Spleen (tissue), 11 donors: Measurements from ENCODE around the gene PPM1H. TPM values are rescaled to one million over a fixed set of nuclear protein-coding genes. Genes with fewer than 3 reads are reported as not detected.

Experiments
- DNase-seq: peaks from one replicate; pipeline ENCODE4 v3.0.0-alpha.2; 2020
- H3K27ac ChIP-seq, 8 donors: fragments of 200-600 bp; sonication (generic) in 7 of 8; 1 replicate in 4 of 8; 2 replicates in 4 of 8; pipeline versions ENCODE4 v1.5.0 to v1.8.0; 2016 to 2021; ENCODE audit warnings: inconsistent platforms in 4 of 8, mild to moderate bottlenecking in 4 of 8, moderate library complexity in 1 of 8
- H3K27me3 ChIP-seq, 7 donors: fragments of 200-600 bp; sonication (generic) in 6 of 7; replicated peaks in 1 of 7; 1 replicate in 4 of 7; 2 replicates in 3 of 7; pipeline versions ENCODE4 v1.5.0 to v1.8.0; 2016 to 2021; ENCODE audit warnings: inconsistent platforms in 3 of 7, mild to moderate bottlenecking in 1 of 7
- H3K36me3 ChIP-seq, 6 donors: fragments of 200-600 bp; sonication (generic) in 5 of 6; 1 replicate in 4 of 6; 2 replicates in 2 of 6; pipeline versions ENCODE4 v1.5.0 to v1.8.0; 2016 to 2021; ENCODE audit warnings: inconsistent platforms in 2 of 6
- H3K4me1 ChIP-seq, 6 donors: fragments of 200-600 bp; sonication (generic) in 5 of 6; 1 replicate in 3 of 6; 2 replicates in 3 of 6; pipeline versions ENCODE4 v1.5.0 to v1.8.0; 2016 to 2021; ENCODE audit warnings: inconsistent platforms in 3 of 6
- H3K4me3 ChIP-seq, 8 donors: fragments of 200-600 bp; sonication (generic) in 7 of 8; 1 replicate in 4 of 8; 2 replicates in 4 of 8; pipeline versions ENCODE4 v1.5.0 to v1.8.0; 2016 to 2021; ENCODE audit warnings: inconsistent platforms in 4 of 8, mild to moderate bottlenecking in 4 of 8, moderate library complexity in 2 of 8
- H3K9me3 ChIP-seq, 8 donors: fragments of 200-600 bp; sonication (generic) in 7 of 8; 1 replicate in 4 of 8; 2 replicates in 4 of 8; pipeline versions ENCODE4 v1.5.0 to v1.8.0; 2016 to 2021; ENCODE audit warnings: inconsistent platforms in 4 of 8
- CTCF ChIP-seq, 11 experiments: fragments of 200-600 bp in 7 of 11; fragments of 450-650 bp in 4 of 11; sonication (generic) in 4 of 11; IDR thresholded peaks in 8 of 11; conservative IDR thresholded peaks in 3 of 11; 1 replicate in 7 of 11; 2 replicates in 4 of 11; pipeline versions ENCODE4 v1.4.0 to v1.8.0; 2016 to 2021; ENCODE audit warnings: antibody characterized with exemption in 11 of 11, inconsistent platforms in 4 of 11, mild to moderate bottlenecking in 1 of 11
- POLR2A ChIP-seq, 3 donors: fragments of 450-650 bp; IDR thresholded peaks; one replicate each; pipeline ENCODE4 v1.5.1; 2017; ENCODE audit warnings: antibody characterized with exemption in 3 of 3, mild to moderate bottlenecking in 1 of 3
- POLR2AphosphoS5 ChIP-seq, 3 donors: sonication (generic); formaldehyde crosslinking; IDR thresholded peaks; one replicate each; pipeline ENCODE4 v1.5.1; 2017; ENCODE audit warnings: antibody characterized with exemption in 3 of 3
- WGBS, 5 donors: extraction: QIAGEN DNeasy Blood & Tissue Kit in 3 of 5; methylation state at CpG; one replicate each; pipeline versions ENCODE4 v1.1.5 to v1.1.7; 2013 to 2018; 5-methylcytosine and 5-hydroxymethylcytosine counted together
- intact Hi-C: fragments of 100-400 bp; cut with DNase I; formaldehyde crosslinking; loops from one replicate; pipeline ENCODE4 v1.15.0; 2023; ENCODE audit warnings: low total_unique reads
- polyA plus RNA-seq, 3 donors: library from polyadenylated mRNA; stranded (reverse); fragments of 200-250 nt; gene quantifications; one replicate each; pipeline ENCODE4 v1.2.1, GENCODE V29; 2013
- total RNA-seq, 7 donors: library from RNA; depleted of rRNA in 3 of 7; stranded (reverse); fragments of >200 nt in 3 of 7; fragmentation: NEBNext Ultra II Directional in 4 of 7; extraction: Animal tissue kit (Norgen Biotek cat#: 25700) in 4 of 7; gene quantifications; one replicate each; pipeline versions ENCODE4 v1.1.0 to v1.2.1, GENCODE V29; 2016 to 2021
- donor health status: healthy with polysubstance abuse.
- donor health status: DM: no; HTN: no; CAD: no; lungs with moderate emphysema.
- donor health status: DM: no; HTN: no; CAD: no.
- donor health status: Bipolar disorder and iron deficiency.
- donor health status: healthy.
- donor health status: DM: no; HTN: no; CAD: no.
- donor health status: DM: yes; HTN: yes; CAD: no.

The PPM1H gene
- total and polyA plus RNA-seq, 10 donors: 0.17 to 3.9 (median 1.9) TPM

GRCh38 chr12:62627181-62627580, 307.8 kb downstream of the PPM1H start:
- intact Hi-C loops: no loop called here
- Histone ChIP-seq H3K4me3 (no peak overlapping the region), H3K9me3 (no peaks in the 10 kb centered on the region), H3K27me3 (peaks cover 0 to 37% (median 15%) of the 10 kb centered on the region in 7 donors), H3K36me3 (no peaks in the 10 kb centered on the region), H3K27ac (no peak overlapping the region), H3K4me1 (peaks cover 3 to 18% (median 12%) of the 10 kb centered on the region in 6 donors)
- no peak for TF ChIP-seq POLR2AphosphoS5 (IDR thresholded peaks at IDR 0.05)
- no peak for TF ChIP-seq CTCF (IDR thresholded peaks at IDR 0.05 in 8 of 11, conservative IDR thresholded peaks at IDR 0.05 in 3 of 11)
- no peak for TF ChIP-seq POLR2A (IDR thresholded peaks at IDR 0.05)
- no peak for DNase-seq
- WGBS, 5 donors: 66 to 94% (median 81%) methylated on average over 2 of the region's 2 CpGs

- DNase-seq: no peak
- Histone ChIP-seq H3K4me3 (no peak overlapping the region), H3K9me3 (no peaks in the 10 kb centered on the region), H3K4me1 (peaks cover 0 to 5% (median 0%) of the 10 kb centered on the region in 6 donors), H3K36me3 (no peaks in the 10 kb centered on the region), H3K27me3 (peaks cover 0 to 18% (median 0%) of the 10 kb centered on the region in 7 donors), H3K27ac (no peak overlapping the region)
- intact Hi-C loops: no loop called here
- TF ChIP-seq POLR2A (IDR thresholded peaks at IDR 0.05): no peak
- no peak for TF ChIP-seq CTCF (IDR thresholded peaks at IDR 0.05 in 8 of 11, conservative IDR thresholded peaks at IDR 0.05 in 3 of 11)
- TF ChIP-seq POLR2AphosphoS5 (IDR thresholded peaks at IDR 0.05): no peak
- WGBS, 5 donors: 51 to 86% (median 72%) methylated on average over 2 of the region's 2 CpGs
These were observed 309.7 kb downstream of the PPM1H start for GRCh38 chr12:62625228-62625627.

- H3K4me1 ChIP-seq: peaks cover 0 to 5% (median 0%) of the 10 kb centered on the region in 6 donors
- H3K9me3 ChIP-seq: no peaks in the 10 kb centered on the region
- H3K36me3 ChIP-seq: no peaks in the 10 kb centered on the region
- no peak overlapping the region for H3K27ac ChIP-seq
- DNase-seq: no peak
- TF ChIP-seq CTCF (IDR thresholded peaks at IDR 0.05 in 8 of 11, conservative IDR thresholded peaks at IDR 0.05 in 3 of 11) (no peak), POLR2A (IDR thresholded peaks at IDR 0.05) (no peak), POLR2AphosphoS5 (IDR thresholded peaks at IDR 0.05) (no peak)
- 62 to 76% (median 72%) methylated on average over 2 of the region's 2 CpGs for WGBS, 5 donors
- H3K4me3 ChIP-seq: no peak overlapping the region
- H3K27me3 ChIP-seq: peaks cover 0 to 5% (median 0%) of the 10 kb centered on the region in 7 donors
- intact Hi-C loops: no loop called here
These were observed 312.8 kb downstream of the PPM1H start for GRCh38 chr12:62622177-62622576.

- DNase-seq: no peak
- peaks cover 0 to 6% (median 0%) of the 10 kb centered on the region in 6 donors for H3K36me3 ChIP-seq
- no peaks in the 10 kb centered on the region for H3K9me3 ChIP-seq
- peaks cover 0 to 5% (median 0%) of the 10 kb centered on the region in 6 donors for H3K4me1 ChIP-seq
- no peak for TF ChIP-seq POLR2AphosphoS5 (IDR thresholded peaks at IDR 0.05)
- no peak for TF ChIP-seq POLR2A (IDR thresholded peaks at IDR 0.05)
- no peak for TF ChIP-seq CTCF (IDR thresholded peaks at IDR 0.05 in 8 of 11, conservative IDR thresholded peaks at IDR 0.05 in 3 of 11)
- no peak overlapping the region for H3K4me3 ChIP-seq
- H3K27me3 ChIP-seq: peaks cover 0 to 2% (median 0%) of the 10 kb centered on the region in 7 donors
- 86 to 92% (median 91%) methylated on average over 8 of the region's 8 CpGs for WGBS, 5 donors
- no peak overlapping the region for H3K27ac ChIP-seq
- intact Hi-C loops: no loop called here
These were observed 313.8 kb downstream of the PPM1H start for GRCh38 chr12:62621101-62621638.
